GM12878 (cell line): ENCODE results near the gene SLC9C2. TPM values are rescaled to one million over a fixed set of nuclear protein-coding genes. Genes with fewer than 3 reads are reported as not detected.

Experiments
- ATAC-seq: fragments of 200-7000 bp; cut with Tn5 transposase; 3 replicates; pipeline ENCODE4 v1.9.1; 2020; ENCODE audit warnings: mild to moderate bottlenecking, moderate library complexity
- BruUV-seq: library from RNA; stranded (reverse); fragments of 400-500 nt; replicated peaks from 2 replicates; lab custom pipeline; 2021; lab: Mats Ljungman, UMichigan
- CTCF ChIA-PET: fragments of 300-600 bp; sonication (Branson Sonifier 250); formaldehyde crosslinking; extraction: SDS; loops from one replicate; lab custom pipeline; 2021; ENCODE audit warnings: inconsistent platforms; lab: Yijun Ruan, JAX
- POLR2A ChIA-PET: fragments of 350-600 bp; formaldehyde crosslinking; extraction: SDS; loops from one replicate; lab custom pipeline; 2021; ENCODE audit warnings: inconsistent platforms; lab: Charles Lee
- RAD21 ChIA-PET: fragments of 300-600 bp; sonication (Branson Sonifier 250); formaldehyde crosslinking; loops from one replicate; lab custom pipeline; 2023; ENCODE audit warnings: antibody characterized with exemption; ENCODE audit not compliant: unreplicated experiment; lab: Charles Lee
- SMC1A ChIA-PET: fragments of 300-600 bp; sonication (Branson Sonifier 250); formaldehyde crosslinking; loops from one replicate; lab custom pipeline; 2023; ENCODE audit not compliant: unreplicated experiment, uncharacterized antibody; lab: Charles Lee
- DNase-seq: peaks from one replicate; pipeline ENCODE4 v3.0.0-alpha.2; 2011; ENCODE audit warnings: low read depth, low spot score
- FAIRE-seq: peaks from 3 replicates; lab custom pipeline; 2011; peaks lifted over from hg19 to GRCh38; lab: Jason Lieb, UNC
- H2AFZ ChIP-seq: 2 replicates; pipeline ENCODE4 v1.6.0; 2011; ENCODE audit warnings: low read depth, low read length, control low read depth; ENCODE audit not compliant: control insufficient read depth
- H3K27ac ChIP-seq: 2 replicates; pipeline ENCODE4 v1.5.1; 2011; ENCODE audit warnings: control low read depth; ENCODE audit not compliant: control insufficient read depth, insufficient read depth
- H3K27me3 ChIP-seq, 2 experiments: replicated peaks in 1 of 2; 2 replicates each; pipeline versions ENCODE4 v1.6.0 to v1.6.1; 2011; ENCODE audit warnings: low read length in 1 of 2; ENCODE audit not compliant: control insufficient read depth in 2 of 2, insufficient read depth in 2 of 2
- H3K36me3 ChIP-seq, 2 experiments: 2 replicates each; pipeline ENCODE4 v1.5.1; 2011; ENCODE audit warnings: low read length in 1 of 2; ENCODE audit not compliant: control insufficient read depth in 2 of 2, insufficient read depth in 2 of 2
- H3K4me1 ChIP-seq: 2 replicates; pipeline ENCODE4 v1.6.1; 2011; ENCODE audit warnings: mild to moderate bottlenecking, low read length, moderate library complexity, mixed read lengths; ENCODE audit not compliant: control insufficient read depth, insufficient read depth
- H3K4me2 ChIP-seq: 2 replicates; pipeline ENCODE4 v1.6.0; 2011; ENCODE audit warnings: control low read depth; ENCODE audit not compliant: control insufficient read depth, insufficient read depth
- H3K4me3 ChIP-seq: fragments of 200-600 bp; sonication (generic); 2 replicates; pipeline ENCODE4 v1.5.1; 2016
- H3K79me2 ChIP-seq: 2 replicates; pipeline ENCODE4 v1.6.0; 2011; ENCODE audit warnings: low read length; ENCODE audit not compliant: control insufficient read depth, insufficient read depth
- H3K9ac ChIP-seq: 2 replicates; pipeline ENCODE4 v1.8.0; 2011; ENCODE audit warnings: low read length, control low read depth, mixed read lengths; ENCODE audit not compliant: control insufficient read depth, insufficient read depth
- H3K9me3 ChIP-seq: replicated peaks from 3 replicates; pipeline ENCODE4 v1.5.1; 2011; ENCODE audit warnings: mild to moderate bottlenecking, low read length; ENCODE audit not compliant: control insufficient read depth, insufficient read depth
- H4K20me1 ChIP-seq: 2 replicates; pipeline ENCODE4 v1.6.0; 2011; ENCODE audit not compliant: control insufficient read depth, insufficient read depth
- BACH1 ChIP-seq: fragments of 450-650 bp; IDR thresholded peaks from 2 replicates; pipeline ENCODE4 v1.6.1; 2017; ENCODE audit warnings: mild to moderate bottlenecking, borderline replicate concordance
- EGR1 ChIP-seq, 2 experiments: IDR thresholded peaks; 1 replicate in 1 of 2; 2 replicates in 1 of 2; pipeline ENCODE4 v1.6.1; 2011 to 2012; ENCODE audit warnings: low read depth in 2 of 2, low read length in 2 of 2, borderline replicate concordance in 1 of 2, mild to moderate bottlenecking in 1 of 2, moderate library complexity in 1 of 2
- JUND ChIP-seq: IDR thresholded peaks from 2 replicates; pipeline ENCODE4 v1.6.1; 2012; ENCODE audit warnings: low read depth, mild to moderate bottlenecking, low read length, improper control_type of control experiment, moderate library complexity
- LARP7 ChIP-seq: fragments of 450-650 bp; IDR thresholded peaks from 2 replicates; pipeline ENCODE4 v1.6.1; 2017; ENCODE audit warnings: mild to moderate bottlenecking
- MTA3 ChIP-seq: IDR thresholded peaks from 2 replicates; pipeline ENCODE4 v1.6.1; 2012; ENCODE audit warnings: low read length, inconsistent platforms, borderline replicate concordance
- MYB ChIP-seq: fragments of 150-350 bp; IDR thresholded peaks from 2 replicates; pipeline ENCODE4 v1.6.1; 2014; ENCODE audit warnings: mild to moderate bottlenecking, low read depth, low read length, borderline replicate concordance
- ZBTB33 ChIP-seq: fragments of 450-650 bp; IDR thresholded peaks from 2 replicates; pipeline ENCODE4 v1.6.1; 2017; ENCODE audit warnings: mild to moderate bottlenecking
- WGBS: methylation state at CpG from one replicate; pipeline ENCODE4 v1.1.6; 2016; ENCODE audit warnings: low lambda C conversion rate; ENCODE audit not compliant: insufficient replicate concordance, insufficient coverage; ENCODE audit errors: missing lambda C conversion rate; 5-methylcytosine and 5-hydroxymethylcytosine counted together
- in situ Hi-C: fragments of 300-500 bp; cut with MboI; formaldehyde crosslinking; loops from 9 replicates; pipeline ENCODE4 v1.14.3; 2018; ENCODE audit warnings: mixed read lengths
- intact Hi-C: fragments of 100-400 bp; cut with micrococcal nuclease; formaldehyde crosslinking; loops from one replicate; pipeline ENCODE4 v1.14.2; 2022; ENCODE audit not compliant: unreplicated experiment
- polyA plus RNA-seq, 11 experiments: library from polyadenylated mRNA; depleted of rRNA in 4 of 11; unstranded in 6 of 11; stranded (reverse) in 5 of 11; fragments of >200 nt; fragmentation: Nextera tagmentation in 4 of 11; fragmentation: Illumina TruSeq in 1 of 11; extraction: Ambion mirVana in 4 of 11; extraction: Trizol in 1 of 11; gene quantifications; 1 replicate in 1 of 11; 2 replicates in 10 of 11; pipeline versions ENCODE4 v1.2.1 to v1.2.3, GENCODE V29; 2011 to 2016; ENCODE audit warnings: inconsistent platforms in 2 of 11, missing spikeins in 2 of 11, low read depth in 1 of 11
- total RNA-seq, 4 experiments: library from RNA; depleted of rRNA in 3 of 4; stranded (reverse); fragments of >200 nt in 3 of 4; fragmentation: Illumina TruSeq in 1 of 4; extraction: Trizol in 1 of 4; gene quantifications; 2 replicates each; pipeline versions ENCODE4 v1.2.1 to v1.2.3, GENCODE V29; 2013 to 2021
- TF ChIP-seq, protein P1 (sequence below), 3 experiments: IDR thresholded peaks in 2 of 3; conservative IDR thresholded peaks in 1 of 3; 2 replicates each; pipeline ENCODE4 v1.5.1; 2011; ENCODE audit warnings: low read depth in 3 of 3, low read length in 3 of 3, mild to moderate bottlenecking in 3 of 3, control low read depth in 2 of 3, moderate library complexity in 2 of 3, inconsistent platforms in 1 of 3, mixed read lengths in 1 of 3; ENCODE audit not compliant: control insufficient read depth in 2 of 3, insufficient read depth in 1 of 3; ENCODE audit errors: extremely low read depth in 1 of 3
- TF ChIP-seq, protein P2 (sequence below): fragments of 150-350 bp; IDR thresholded peaks from 2 replicates; pipeline ENCODE4 v1.6.1; 2016; ENCODE audit warnings: low read depth, low read length

The SLC9C2 gene
- total and polyA plus RNA-seq, 10 of the 15 experiments (the other 5 are each of a cell fraction or from before 2014, with no cell fraction given): not detected

- FAIRE-seq: no peak
- over 99% methylated on average over 7 of the region's 7 CpGs for WGBS
- RAD21 ChIA-PET: no interaction called here
- Histone ChIP-seq H2AFZ (no peak overlapping the region), H3K36me3 (peaks cover 9 to 32% of the 10 kb centered on the region in 2 experiments), H3K4me3 (no peak overlapping the region), H3K4me1 (peaks cover 4% of the 10 kb centered on the region), H3K27ac (no peak overlapping the region), H4K20me1 (no peaks in the 10 kb centered on the region), H3K9ac (no peak overlapping the region), H3K27me3 (no peaks in the 10 kb centered on the region), H3K9me3 (no peaks in the 10 kb centered on the region), H3K4me2 (no peak overlapping the region)
- SMC1A ChIA-PET: interaction anchor here (0.6 kb wide), 1 partner anchor 65 kb away, joined by 3 read pairs; no protein-coding TSS in a partner anchor
- no peak for DNase-seq
- in situ Hi-C loops: no loop called here
- CTCF ChIA-PET: interaction anchor here (2.9 kb wide), 1 partner anchor 56 kb away, joined by 11 read pairs; no protein-coding TSS in a partner anchor
- no peak for ATAC-seq
- POLR2A ChIA-PET: no interaction called here
- TF ChIP-seq JUND: no peak
- no peak for TF ChIP-seq LARP7
- TF ChIP-seq MTA3: no peak
- TF ChIP-seq ZBTB33: no peak
- TF ChIP-seq, all 136 proteins: peak for 0
- intact Hi-C loops: no loop called here
- H3K79me2 ChIP-seq: no peaks in the 10 kb centered on the region
- no TSS peak for BruUV-seq
Measured at GRCh38 chr1:173485401-173485800, 117.5 kb downstream of the SLC9C2 start.

GRCh38 chr1:173484276-173484675, 118.6 kb downstream of the SLC9C2 start:
- intact Hi-C loops: no loop called here
- Histone ChIP-seq H3K9me3 (no peaks in the 10 kb centered on the region), H3K27ac (no peak overlapping the region), H2AFZ (no peak overlapping the region), H3K4me3 (no peak overlapping the region), H3K4me2 (no peak overlapping the region), H3K4me1 (peaks cover 4% of the 10 kb centered on the region), H3K79me2 (peaks cover 11% of the 10 kb centered on the region), H3K36me3 (peaks cover 9 to 35% of the 10 kb centered on the region in 2 experiments), H3K27me3 (no peaks in the 10 kb centered on the region), H4K20me1 (no peaks in the 10 kb centered on the region), H3K9ac (no peak overlapping the region)
- SMC1A ChIA-PET: no interaction called here
- BruUV-seq: no TSS peak
- CTCF ChIA-PET: no interaction called here
- in situ Hi-C loops: no loop called here
- 100% methylated on average over 2 of the region's 2 CpGs for WGBS
- RAD21 ChIA-PET: interaction anchor here (0.6 kb wide), 1 partner anchor 464 kb away, joined by 3 read pairs; no protein-coding TSS in a partner anchor
- POLR2A ChIA-PET: no interaction called here
- DNase-seq: no peak
- no peak for FAIRE-seq
- ATAC-seq: no peak
- TF ChIP-seq, protein P1, sequence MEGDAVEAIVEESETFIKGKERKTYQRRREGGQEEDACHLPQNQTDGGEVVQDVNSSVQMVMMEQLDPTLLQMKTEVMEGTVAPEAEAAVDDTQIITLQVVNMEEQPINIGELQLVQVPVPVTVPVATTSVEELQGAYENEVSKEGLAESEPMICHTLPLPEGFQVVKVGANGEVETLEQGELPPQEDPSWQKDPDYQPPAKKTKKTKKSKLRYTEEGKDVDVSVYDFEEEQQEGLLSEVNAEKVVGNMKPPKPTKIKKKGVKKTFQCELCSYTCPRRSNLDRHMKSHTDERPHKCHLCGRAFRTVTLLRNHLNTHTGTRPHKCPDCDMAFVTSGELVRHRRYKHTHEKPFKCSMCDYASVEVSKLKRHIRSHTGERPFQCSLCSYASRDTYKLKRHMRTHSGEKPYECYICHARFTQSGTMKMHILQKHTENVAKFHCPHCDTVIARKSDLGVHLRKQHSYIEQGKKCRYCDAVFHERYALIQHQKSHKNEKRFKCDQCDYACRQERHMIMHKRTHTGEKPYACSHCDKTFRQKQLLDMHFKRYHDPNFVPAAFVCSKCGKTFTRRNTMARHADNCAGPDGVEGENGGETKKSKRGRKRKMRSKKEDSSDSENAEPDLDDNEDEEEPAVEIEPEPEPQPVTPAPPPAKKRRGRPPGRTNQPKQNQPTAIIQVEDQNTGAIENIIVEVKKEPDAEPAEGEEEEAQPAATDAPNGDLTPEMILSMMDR (IDR thresholded peaks at IDR 0.05 in 2 of 3, conservative IDR thresholded peaks at IDR 0.05 in 1 of 3; ENCODE audit: control insufficient read depth in 2 of 3, extremely low read depth in 1 of 3, insufficient read depth in 1 of 3, low read depth in 3 of 3, low read length in 3 of 3): no peak
- TF ChIP-seq, protein P2, sequence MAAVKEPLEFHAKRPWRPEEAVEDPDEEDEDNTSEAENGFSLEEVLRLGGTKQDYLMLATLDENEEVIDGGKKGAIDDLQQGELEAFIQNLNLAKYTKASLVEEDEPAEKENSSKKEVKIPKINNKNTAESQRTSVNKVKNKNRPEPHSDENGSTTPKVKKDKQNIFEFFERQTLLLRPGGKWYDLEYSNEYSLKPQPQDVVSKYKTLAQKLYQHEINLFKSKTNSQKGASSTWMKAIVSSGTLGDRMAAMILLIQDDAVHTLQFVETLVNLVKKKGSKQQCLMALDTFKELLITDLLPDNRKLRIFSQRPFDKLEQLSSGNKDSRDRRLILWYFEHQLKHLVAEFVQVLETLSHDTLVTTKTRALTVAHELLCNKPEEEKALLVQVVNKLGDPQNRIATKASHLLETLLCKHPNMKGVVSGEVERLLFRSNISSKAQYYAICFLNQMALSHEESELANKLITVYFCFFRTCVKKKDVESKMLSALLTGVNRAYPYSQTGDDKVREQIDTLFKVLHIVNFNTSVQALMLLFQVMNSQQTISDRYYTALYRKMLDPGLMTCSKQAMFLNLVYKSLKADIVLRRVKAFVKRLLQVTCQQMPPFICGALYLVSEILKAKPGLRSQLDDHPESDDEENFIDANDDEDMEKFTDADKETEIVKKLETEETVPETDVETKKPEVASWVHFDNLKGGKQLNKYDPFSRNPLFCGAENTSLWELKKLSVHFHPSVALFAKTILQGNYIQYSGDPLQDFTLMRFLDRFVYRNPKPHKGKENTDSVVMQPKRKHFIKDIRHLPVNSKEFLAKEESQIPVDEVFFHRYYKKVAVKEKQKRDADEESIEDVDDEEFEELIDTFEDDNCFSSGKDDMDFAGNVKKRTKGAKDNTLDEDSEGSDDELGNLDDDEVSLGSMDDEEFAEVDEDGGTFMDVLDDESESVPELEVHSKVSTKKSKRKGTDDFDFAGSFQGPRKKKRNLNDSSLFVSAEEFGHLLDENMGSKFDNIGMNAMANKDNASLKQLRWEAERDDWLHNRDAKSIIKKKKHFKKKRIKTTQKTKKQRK: no peak
- TF ChIP-seq EGR1 (IDR thresholded peaks at IDR 0.05; ENCODE audit: borderline replicate concordance in 1 of 2, low read depth in 2 of 2, low read length in 2 of 2): no peak
- TF ChIP-seq BACH1: no peak
- TF ChIP-seq MYB: no peak
